ENCODE data around the gene CA11. TPM values are rescaled to one million over a fixed set of nuclear protein-coding genes. Genes with fewer than 3 reads are reported as not detected.
"Not testable (repeated sequence)": the region's sequence is repeated elsewhere in the genome, so short reads cannot be mapped to it uniquely, and the experiment has no call there.

CA11 gene
- total RNA-seq = 2.6 and 4.6 TPM in 2 replicates

GRCh38 chr19:48646001-48646721 lies at the start of gene CA11:
TSS of gene CA11 (minus strand) at chr19:48646187. CDS start at chr19:48645632, 555 bp downstream.
- peak in 1 of 2 donors; percentile 84 for DNase-seq (ENCODE audit: low read depth in 2 of 2)

- not testable (repeated sequence) for DNase-seq (ENCODE audit: low read depth in 2 of 2)
Measured at GRCh38 chr19:48693629-48694028, 47.6 kb upstream of the CA11 start.

DNA sequence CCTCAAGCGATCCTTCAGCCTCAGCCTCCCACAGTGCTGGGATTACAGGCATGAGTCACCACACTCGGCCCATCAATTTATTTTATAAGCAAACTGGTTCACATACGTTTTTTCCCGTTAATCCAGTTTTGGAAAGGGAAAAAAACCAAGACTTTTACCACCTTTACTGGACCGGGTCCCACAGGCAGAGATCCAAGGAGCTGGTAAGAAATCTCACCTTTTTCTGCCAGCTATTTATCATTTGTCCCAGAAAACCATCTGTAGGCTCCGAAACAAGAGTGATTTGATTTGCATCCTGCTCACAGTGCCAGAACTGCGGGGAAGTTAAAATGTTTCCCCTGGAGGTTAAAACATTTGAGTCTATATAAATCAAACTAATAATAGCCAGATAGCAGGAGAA lies 43.5 kb upstream of the CA11 start:
- DNase-seq (ENCODE audit: low read depth in 2 of 2) = no peak

DNA sequence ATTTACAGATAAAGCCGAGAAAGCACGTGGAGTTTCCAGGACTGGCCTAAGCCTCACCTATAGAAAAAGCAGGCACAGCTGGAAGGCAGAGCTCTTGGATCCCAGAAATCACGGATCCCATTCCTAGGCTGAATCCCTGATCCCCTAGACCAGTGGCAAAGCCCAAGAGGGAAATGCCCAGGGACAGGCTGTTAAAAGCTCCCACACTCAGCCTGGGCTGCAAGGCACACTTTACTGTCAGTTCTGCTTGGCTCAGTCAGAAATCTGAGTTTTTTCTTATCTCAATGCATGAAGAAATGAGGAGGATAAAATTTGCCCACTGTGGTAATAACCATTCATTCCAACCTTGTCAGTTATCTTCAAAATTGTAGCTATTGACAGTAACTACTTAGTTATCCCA lies 41.8 kb upstream of the CA11 start:
- DNase-seq (ENCODE audit: low read depth in 2 of 2) = no peak

- DNase-seq (ENCODE audit: low read depth in 2 of 2) = not testable (repeated sequence)
Measured at GRCh38 chr19:48686637-48687036, 40.6 kb upstream of the CA11 start.

- DNase-seq (ENCODE audit: low read depth in 2 of 2) = no peak
Measured at GRCh38 chr19:48686088-48686487, 40.1 kb upstream of the CA11 start.

DNA sequence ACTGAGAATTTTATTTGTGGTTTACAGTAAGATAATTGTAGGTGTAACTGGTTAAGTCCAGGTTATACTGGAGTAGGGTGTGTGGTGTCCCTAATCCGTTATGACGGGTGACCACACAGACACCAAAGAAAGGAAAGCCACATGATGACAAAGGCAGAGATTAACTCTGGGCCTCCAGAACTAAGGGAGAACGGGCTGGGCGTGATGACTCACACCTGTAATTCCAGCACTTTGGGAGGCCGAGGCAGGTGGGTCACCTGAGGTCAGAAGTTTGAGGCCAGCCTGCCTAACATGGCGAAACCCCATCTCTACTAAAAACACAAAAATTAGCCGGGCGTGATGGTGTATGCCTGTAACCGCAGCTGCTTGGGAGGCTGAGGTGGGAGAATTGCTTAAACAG lies 39.6 kb upstream of the CA11 start:
- no peak for DNase-seq (ENCODE audit: low read depth in 2 of 2)

DNA sequence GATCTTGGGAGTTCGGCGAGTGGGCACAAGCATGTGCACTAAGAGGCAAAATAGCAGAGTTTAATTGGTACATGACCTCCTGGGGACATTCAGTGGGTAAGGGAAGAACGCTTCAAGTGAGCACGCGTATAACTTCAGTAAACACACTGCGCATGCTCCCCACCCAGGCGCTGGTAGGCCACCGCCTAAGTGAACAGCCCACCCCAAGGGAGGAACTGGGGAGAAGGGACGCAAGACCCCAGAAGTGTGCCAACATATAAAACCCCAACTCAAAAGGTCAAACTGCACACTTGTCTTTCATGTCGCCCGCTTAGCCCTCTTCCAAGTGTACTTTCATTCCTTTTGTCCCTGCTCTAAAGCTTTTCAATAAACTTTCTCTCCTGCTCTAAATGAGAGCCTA lies 37.4 kb upstream of the CA11 start:
- DNase-seq (ENCODE audit: low read depth in 2 of 2) = peak; percentile 39 to 57

GRCh38 chr19:48681127-48681470 lies 35.1 kb upstream of the CA11 start:
- DNase-seq (ENCODE audit: low read depth in 2 of 2) = no peak

DNA sequence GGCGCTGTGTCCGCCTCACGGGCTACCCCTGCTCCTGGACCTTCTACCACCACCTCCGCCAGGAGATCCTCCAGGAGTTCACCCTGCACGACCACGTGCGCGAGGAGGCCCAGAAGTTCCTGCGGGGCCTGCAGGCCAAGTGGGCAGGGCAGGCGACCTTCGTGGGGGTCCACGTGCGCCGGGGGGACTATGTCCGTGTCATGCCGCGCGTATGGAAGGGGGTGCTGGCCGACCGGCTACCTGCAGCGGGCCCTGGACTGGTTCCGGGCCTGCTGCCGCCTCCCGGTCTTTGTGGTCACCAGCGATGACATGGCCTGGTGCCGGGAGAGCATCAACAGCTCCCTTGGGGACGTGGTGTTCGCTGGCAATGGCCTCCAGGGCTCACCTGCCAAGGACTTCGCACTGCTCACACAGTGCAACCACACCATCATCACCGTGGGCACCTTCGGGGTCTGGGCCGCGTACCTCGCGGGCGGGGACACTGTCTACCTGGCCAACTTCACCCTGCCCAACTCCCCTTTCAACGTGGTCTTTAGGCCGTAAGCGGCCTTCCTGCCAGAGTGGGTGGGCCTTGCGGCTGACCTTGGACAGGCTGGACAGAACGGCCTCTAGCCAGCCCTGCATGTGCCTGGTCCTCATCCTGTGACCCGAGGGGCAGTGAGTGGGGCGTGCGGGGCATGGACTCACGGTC lies 34.6 kb upstream of the CA11 start:
- no peak for DNase-seq (ENCODE audit: low read depth in 2 of 2)

GRCh38 chr19:48680006-48680405 lies 34.0 kb upstream of the CA11 start:
- not testable (repeated sequence) for DNase-seq (ENCODE audit: low read depth in 2 of 2)

GRCh38 chr19:48678201-48678600 lies 32.2 kb upstream of the CA11 start:
- no peak for DNase-seq (ENCODE audit: low read depth in 2 of 2)

DNA sequence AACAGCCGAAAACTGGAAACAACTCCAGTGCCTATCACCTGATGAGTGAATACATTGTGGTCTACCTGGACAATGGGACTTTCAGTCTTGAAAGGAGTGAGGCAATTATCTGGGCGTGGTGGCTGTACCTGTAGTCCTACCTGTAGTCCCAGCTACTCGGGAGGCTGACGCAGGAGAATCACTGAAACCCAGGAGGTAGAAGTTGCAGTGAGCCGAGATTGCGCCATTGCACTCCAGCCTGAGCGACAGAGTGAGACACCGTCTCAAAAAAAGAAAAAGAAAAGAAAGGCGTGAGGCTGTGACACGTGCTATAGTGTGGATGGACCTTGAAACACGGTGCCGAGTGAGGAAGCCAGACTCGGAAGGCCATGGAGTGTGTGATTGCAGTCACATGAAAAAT lies 30.9 kb upstream of the CA11 start:
- no peak for DNase-seq (ENCODE audit: low read depth in 2 of 2)

DNA sequence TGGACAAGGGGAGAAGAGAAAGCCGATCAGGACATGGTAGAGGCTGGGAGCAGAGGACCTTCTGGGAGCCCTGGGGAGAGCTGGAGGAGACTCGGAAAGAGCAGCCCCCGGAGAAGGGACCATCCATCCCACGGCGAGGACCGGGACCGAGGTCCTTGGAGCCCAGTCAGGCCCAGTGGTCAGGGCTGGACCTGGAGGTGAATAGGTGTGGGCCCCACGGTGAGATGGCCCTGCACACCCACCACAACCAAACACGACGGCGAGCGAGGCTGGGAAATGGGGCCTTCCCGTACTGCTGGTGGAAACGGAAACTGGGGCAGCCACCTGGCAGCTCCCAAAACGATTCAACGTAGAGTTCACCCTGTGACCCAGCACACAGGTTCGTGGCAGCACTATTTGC lies 30.5 kb upstream of the CA11 start:
- no peak for DNase-seq (ENCODE audit: low read depth in 2 of 2)

GRCh38 chr19:48674921-48675824 lies 29.2 kb upstream of the CA11 start:
- DNase-seq (ENCODE audit: low read depth in 2 of 2) = peak; percentile 65 to 81

DNA sequence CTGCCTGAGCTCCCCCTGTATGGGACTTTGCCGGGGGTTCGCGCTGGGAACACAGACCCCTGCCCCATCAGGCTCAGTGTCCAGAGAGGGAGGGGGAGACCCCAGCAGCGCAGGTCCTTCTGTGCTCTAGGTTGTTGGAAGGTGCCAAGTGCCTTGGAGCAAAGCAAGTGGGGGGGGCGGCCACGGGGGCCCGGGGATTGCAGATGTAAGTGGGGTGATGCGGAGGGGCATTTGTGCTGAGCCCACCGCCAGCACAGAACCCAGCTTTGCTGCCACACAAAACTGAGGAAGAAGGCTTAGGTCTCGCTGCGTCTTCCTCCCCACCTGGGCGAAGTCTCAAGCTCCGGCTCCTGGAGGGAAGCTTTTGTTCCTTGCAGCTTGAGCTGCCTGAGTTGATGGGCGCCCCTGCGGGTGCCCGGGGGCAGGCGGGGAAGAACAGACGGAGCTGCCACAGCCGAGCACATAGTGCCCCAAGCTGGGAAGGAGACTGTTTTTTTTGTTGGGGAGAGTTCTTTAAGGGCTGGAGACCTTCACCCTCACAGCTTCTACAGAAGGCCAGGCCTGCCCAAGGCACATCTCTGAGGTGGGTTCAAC lies 28.3 kb upstream of the CA11 start:
- DNase-seq (ENCODE audit: low read depth in 2 of 2) = no peak

DNA sequence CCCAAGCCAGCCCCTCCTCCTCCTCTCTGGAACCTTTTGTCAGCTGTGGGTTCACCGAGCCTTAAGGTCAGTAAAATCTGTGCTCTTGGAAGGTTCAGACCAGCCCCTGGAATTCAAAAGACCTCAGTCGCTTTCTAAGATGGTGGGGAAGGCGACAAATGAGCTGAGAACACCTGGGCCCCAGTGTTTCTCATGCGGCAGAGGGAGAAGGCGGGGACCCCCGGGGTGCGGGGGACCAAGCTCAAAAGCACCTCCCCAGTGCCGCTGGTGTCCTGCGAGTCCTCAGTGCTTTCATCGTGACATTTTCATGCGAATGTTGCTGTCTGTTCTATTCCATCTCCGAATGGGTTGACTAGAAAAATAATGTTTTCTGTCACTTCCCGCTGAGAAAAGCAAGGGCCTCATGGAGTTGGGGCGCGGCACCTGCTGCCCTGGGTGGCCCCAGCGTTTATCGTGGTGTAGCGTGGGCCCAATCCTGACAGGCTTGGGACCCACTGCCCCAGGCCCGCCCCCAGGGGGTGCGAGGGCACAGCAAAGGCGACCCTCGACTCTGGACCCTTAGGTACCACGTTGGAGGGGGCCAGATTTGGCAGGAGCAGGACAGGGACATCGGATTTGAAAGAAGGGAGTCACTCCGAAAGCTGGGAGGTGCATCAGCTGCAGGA lies 27.6 kb upstream of the CA11 start:
- DNase-seq (ENCODE audit: low read depth in 2 of 2) = no peak

DNA sequence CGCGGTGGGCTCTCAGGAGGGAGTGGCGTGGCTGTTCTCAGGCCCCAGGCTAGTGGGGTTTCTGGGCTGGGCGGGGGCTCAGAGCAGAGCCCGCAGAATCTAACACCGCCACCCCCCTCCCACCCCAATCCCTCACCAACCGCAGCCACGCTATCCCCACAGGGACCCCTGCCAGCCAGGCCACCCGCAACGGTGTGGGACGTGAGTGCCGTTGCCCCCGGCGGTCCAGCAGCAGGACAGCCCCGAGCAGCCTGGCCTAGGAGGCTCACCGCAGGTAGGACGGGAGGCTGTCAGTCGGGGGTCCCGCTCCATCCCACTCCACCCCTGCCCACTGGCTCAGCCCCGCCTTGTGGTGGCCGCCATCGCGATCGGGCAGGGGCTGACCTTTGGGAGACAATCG lies 27.0 kb upstream of the CA11 start, which contains the start of gene NTN5:
Gene NTN5, minus strand, starts transcription at position 24 of the 400 bp plus-strand sequence. CDS start 2,031 bp downstream, outside the sequence.
- no peak for DNase-seq (ENCODE audit: low read depth in 2 of 2)

- DNase-seq (ENCODE audit: low read depth in 2 of 2) = no peak
Measured at GRCh38 chr19:48671446-48671995, 25.5 kb upstream of the CA11 start.

DNA sequence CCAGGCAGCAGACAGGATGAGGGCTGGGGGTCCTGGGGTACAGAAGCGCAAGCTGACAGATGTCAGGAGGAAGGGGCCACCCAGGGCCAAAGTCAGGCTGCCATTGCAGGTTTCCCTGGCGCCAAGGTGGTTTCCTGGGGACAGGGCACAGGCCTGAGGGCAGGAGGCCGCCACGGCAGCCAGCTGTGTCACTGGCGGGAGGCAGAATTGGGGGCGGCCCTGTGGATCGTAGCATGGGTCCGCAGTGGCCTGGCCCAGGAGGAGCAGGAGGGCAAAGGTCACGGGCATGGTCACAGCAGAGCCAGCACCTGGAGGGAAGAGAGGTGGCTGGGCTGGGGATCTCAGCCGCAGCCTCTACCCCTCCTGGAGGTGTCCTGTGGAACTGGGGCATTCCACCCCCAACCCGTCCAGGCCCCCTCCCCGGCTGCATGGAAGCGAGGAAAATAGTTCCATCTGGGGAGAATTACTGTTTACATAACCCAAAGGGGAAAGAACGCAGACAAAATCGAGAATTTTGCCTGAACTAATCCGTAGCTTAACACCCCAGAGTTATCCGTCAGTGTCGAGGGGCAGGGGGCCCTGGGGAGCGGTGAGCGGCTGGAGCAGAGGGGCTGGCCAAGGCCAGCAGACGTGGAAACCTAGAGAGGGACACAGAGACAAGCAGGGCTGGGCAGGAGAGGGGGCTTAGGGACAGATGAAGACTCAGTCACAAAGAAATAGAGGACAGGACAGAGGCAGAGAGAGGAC lies 24.9 kb upstream of the CA11 start:
- no peak for DNase-seq (ENCODE audit: low read depth in 2 of 2)

Measured in dermis microvascular lymphatic vessel endothelial cell (primary cell).